Endodermal cell (in vitro differentiated cells): ENCODE results near the gene RNF17. TPM values are rescaled to one million over a fixed set of nuclear protein-coding genes. Genes with fewer than 3 reads are reported as not detected.

Experiments
- DNase-seq: peaks from one replicate; pipeline ENCODE4 v3.0.0-alpha.2; 2017
- H3K27ac ChIP-seq: 2 replicates; pipeline ENCODE4 v1.5.1; 2013; ENCODE audit warnings: mild to moderate bottlenecking, low read depth, low read length, moderate library complexity
- H3K27me3 ChIP-seq: 2 replicates; pipeline ENCODE4 v1.6.1; 2013; ENCODE audit warnings: mild to moderate bottlenecking, low read length, moderate library complexity; ENCODE audit not compliant: insufficient read depth, control insufficient read depth, poor library complexity, severe bottlenecking
- H3K36me3 ChIP-seq: 2 replicates; pipeline ENCODE4 v1.7.0; 2013; ENCODE audit warnings: mild to moderate bottlenecking, low read length, moderate library complexity; ENCODE audit not compliant: control insufficient read depth, insufficient read depth
- H3K4me1 ChIP-seq: one replicate; pipeline ENCODE4 v1.7.0; 2013; ENCODE audit warnings: low read length; ENCODE audit not compliant: control insufficient read depth, insufficient read depth
- H3K4me3 ChIP-seq: 2 replicates; pipeline ENCODE4 v1.5.1; 2013; ENCODE audit warnings: mild to moderate bottlenecking, low read length, moderate library complexity
- H3K9ac ChIP-seq: 2 replicates; pipeline ENCODE4 v1.6.1; 2013; ENCODE audit warnings: mild to moderate bottlenecking, low read length, moderate library complexity; ENCODE audit not compliant: poor library complexity, severe bottlenecking; ENCODE audit errors: extremely low read depth
- H3K9me3 ChIP-seq: 2 replicates; pipeline ENCODE4 v1.6.1; 2013; ENCODE audit warnings: mild to moderate bottlenecking, low read length, moderate library complexity; ENCODE audit not compliant: control insufficient read depth
- H3K27ac Mint-ChIP-seq: 2 replicates; pipeline ENCODE4 v1.8.0; 2020; ENCODE audit warnings: mixed read lengths
- H3K27me3 Mint-ChIP-seq: 2 replicates; pipeline ENCODE4 v1.8.0; 2021; ENCODE audit warnings: mild to moderate bottlenecking, mixed read lengths; ENCODE audit not compliant: insufficient read depth
- H3K36me3 Mint-ChIP-seq: 2 replicates; pipeline ENCODE4 v1.8.0; 2020; ENCODE audit warnings: low read depth, mixed read lengths
- H3K4me1 Mint-ChIP-seq: 2 replicates; pipeline ENCODE4 v1.8.0; 2020; ENCODE audit warnings: mixed read lengths
- H3K4me3 Mint-ChIP-seq: 2 replicates; pipeline ENCODE4 v1.8.0; 2020; ENCODE audit warnings: mild to moderate bottlenecking, moderate library complexity, mixed read lengths
- H3K9me3 Mint-ChIP-seq: 2 replicates; pipeline ENCODE4 v1.8.0; 2020; ENCODE audit warnings: mild to moderate bottlenecking, mixed read lengths
- WGBS, 2 experiments: methylation state at CpG; one replicate each; pipeline versions ENCODE4 v1.1.5 to v1.1.7; 2013; ENCODE audit warnings: missing lambda C conversion rate in 2 of 2, mixed read lengths in 1 of 2; ENCODE audit not compliant: insufficient coverage in 1 of 2, insufficient read length in 1 of 2; 5-methylcytosine and 5-hydroxymethylcytosine counted together
- total RNA-seq, 2 donors: library from RNA; stranded (reverse); fragmentation: NEBNext Ultra II Directional in 1 of 2; extraction: Animal tissue kit (Norgen Biotek cat#: 25700) in 1 of 2; gene quantifications; 2 replicates in 1 of 2; 3 replicates in 1 of 2; pipeline ENCODE4 v1.2.1, GENCODE V29; 2021
- TF ChIP-seq, protein P1 (sequence below): fragments of 200-600 bp; sonication (generic); conservative IDR thresholded peaks from 2 replicates; pipeline ENCODE4 v1.5.0; 2021; ENCODE audit warnings: antibody characterized with exemption, mild to moderate bottlenecking

RNF17 gene
- total RNA-seq, 2 donors from 2014 or later = not detected

GRCh38 chr13:24893863-24894262 is 129.9 kb downstream of the RNF17 start:
- TF ChIP-seq, protein P1, sequence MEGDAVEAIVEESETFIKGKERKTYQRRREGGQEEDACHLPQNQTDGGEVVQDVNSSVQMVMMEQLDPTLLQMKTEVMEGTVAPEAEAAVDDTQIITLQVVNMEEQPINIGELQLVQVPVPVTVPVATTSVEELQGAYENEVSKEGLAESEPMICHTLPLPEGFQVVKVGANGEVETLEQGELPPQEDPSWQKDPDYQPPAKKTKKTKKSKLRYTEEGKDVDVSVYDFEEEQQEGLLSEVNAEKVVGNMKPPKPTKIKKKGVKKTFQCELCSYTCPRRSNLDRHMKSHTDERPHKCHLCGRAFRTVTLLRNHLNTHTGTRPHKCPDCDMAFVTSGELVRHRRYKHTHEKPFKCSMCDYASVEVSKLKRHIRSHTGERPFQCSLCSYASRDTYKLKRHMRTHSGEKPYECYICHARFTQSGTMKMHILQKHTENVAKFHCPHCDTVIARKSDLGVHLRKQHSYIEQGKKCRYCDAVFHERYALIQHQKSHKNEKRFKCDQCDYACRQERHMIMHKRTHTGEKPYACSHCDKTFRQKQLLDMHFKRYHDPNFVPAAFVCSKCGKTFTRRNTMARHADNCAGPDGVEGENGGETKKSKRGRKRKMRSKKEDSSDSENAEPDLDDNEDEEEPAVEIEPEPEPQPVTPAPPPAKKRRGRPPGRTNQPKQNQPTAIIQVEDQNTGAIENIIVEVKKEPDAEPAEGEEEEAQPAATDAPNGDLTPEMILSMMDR = no peak
- peaks cover 80% of the 10 kb centered on the region for H3K36me3 ChIP-seq
- no peaks in the 10 kb centered on the region for H3K4me1 ChIP-seq
- no peak overlapping the region for H3K4me3 Mint-ChIP-seq
- H3K9me3 ChIP-seq = no peaks in the 10 kb centered on the region
- no peak overlapping the region for H3K9ac ChIP-seq
- no peaks in the 10 kb centered on the region for H3K27me3 ChIP-seq
- 88 to 95% methylated on average over 6 to 12 of the region's 12 CpGs for WGBS, 2 experiments
- H3K36me3 Mint-ChIP-seq = peaks cover 53% of the 10 kb centered on the region
- DNase-seq = no peak
- H3K4me1 Mint-ChIP-seq = no peaks in the 10 kb centered on the region
- no peak overlapping the region for H3K4me3 ChIP-seq
- H3K9me3 Mint-ChIP-seq = no peaks in the 10 kb centered on the region
- no peak overlapping the region for H3K27ac ChIP-seq
- H3K27ac Mint-ChIP-seq = no peak overlapping the region
- H3K27me3 Mint-ChIP-seq = no peaks in the 10 kb centered on the region

- Histone ChIP-seq H3K4me1 (no peaks in the 10 kb centered on the region), H3K36me3 (peaks cover 80% of the 10 kb centered on the region), H3K27me3 (no peaks in the 10 kb centered on the region), H3K9ac (no peak overlapping the region), H3K27ac (no peak overlapping the region), H3K4me3 (no peak overlapping the region), H3K9me3 (no peaks in the 10 kb centered on the region)
- no peak for DNase-seq
- Mint-ChIP-seq H3K9me3 (no peaks in the 10 kb centered on the region), H3K4me1 (no peaks in the 10 kb centered on the region), H3K4me3 (no peak overlapping the region), H3K27me3 (no peaks in the 10 kb centered on the region), H3K36me3 (peaks cover 53% of the 10 kb centered on the region), H3K27ac (no peak overlapping the region)
- WGBS, 2 experiments = 94 to 97% methylated on average over 20 to 29 of the region's 29 CpGs
- TF ChIP-seq, protein P1 = no peak
These were observed 130.5 kb downstream of the RNF17 start for GRCh38 chr13:24894277-24894971.

DNA sequence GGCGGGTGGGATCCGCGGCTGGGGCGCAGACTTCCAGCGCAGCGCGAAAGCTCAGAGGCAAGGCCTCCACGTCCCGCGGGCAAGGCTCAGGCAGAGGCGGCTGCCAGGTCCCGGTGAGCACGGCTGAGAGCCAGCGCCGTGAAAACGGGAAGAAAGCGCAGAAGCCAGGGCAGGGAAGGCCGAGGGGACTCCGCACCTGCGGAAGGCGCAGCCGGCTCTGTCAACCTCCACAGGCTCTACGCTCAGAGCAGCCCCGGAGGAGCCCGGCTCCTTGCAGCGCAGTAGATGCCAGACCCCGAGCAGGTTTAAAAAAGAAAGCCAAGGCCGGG is 131.0 kb downstream of the RNF17 start:
- peak; percentile 54 for DNase-seq
- Mint-ChIP-seq H3K4me1 (no peaks in the 10 kb centered on the region), H3K27me3 (no peaks in the 10 kb centered on the region), H3K36me3 (peaks cover 51% of the 10 kb centered on the region), H3K9me3 (no peaks in the 10 kb centered on the region), H3K4me3 (no peak overlapping the region), H3K27ac (no peak overlapping the region)
- Histone ChIP-seq H3K9ac (no peak overlapping the region), H3K4me1 (no peaks in the 10 kb centered on the region), H3K27ac (no peak overlapping the region), H3K36me3 (peaks cover 80% of the 10 kb centered on the region), H3K27me3 (no peaks in the 10 kb centered on the region), H3K4me3 (no peak overlapping the region), H3K9me3 (no peaks in the 10 kb centered on the region)
- TF ChIP-seq, protein P1 = no peak
- 97 to 99% methylated on average over 12 to 28 of the region's 28 CpGs for WGBS, 2 experiments
